ENCODE data around the gene ZSWIM3. TPM values are rescaled to one million over a fixed set of nuclear protein-coding genes. Genes with fewer than 3 reads are reported as not detected.

ZSWIM3 gene
- total RNA-seq, 4 donors from 2014 or later = 1.3 to 3.3 (median 2.1) TPM

DNA sequence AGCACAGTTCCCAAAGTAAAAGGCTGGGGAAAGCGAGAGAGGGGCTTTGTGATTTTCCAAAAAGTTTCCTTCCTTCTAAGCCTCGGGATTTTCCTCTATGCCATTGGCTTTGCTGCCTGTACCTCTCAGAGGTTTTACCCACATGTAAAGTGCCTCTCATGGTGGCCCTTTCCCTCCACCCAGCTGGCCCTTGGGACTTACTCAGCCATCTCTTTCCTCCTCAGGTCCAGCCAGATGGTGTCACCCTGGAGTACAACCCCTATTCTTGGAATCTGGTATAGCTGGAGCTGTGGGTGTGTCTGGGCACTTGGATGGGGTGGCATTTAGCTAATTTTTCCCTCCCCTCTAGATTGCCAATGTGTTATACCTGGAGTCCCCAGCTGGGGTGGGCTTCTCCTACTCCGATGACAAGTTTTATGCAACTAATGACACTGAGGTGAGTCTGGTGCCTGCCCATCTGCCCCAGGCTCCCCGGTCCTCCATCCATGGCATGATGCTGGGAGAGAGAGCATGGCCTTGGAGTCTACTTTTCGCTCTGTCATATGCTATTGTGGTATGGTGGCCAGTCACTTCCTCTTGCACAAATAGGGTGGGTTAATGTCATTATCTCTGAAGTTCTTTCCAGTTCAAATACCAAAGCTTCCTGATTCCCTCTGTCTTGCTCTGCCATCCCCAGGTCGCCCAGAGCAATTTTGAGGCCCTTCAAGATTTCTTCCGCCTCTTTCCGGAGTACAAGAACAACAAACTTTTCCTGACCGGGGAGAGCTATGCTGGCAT, 34.8 kb downstream of the ZSWIM3 start:
- Histone ChIP-seq H3K27ac (peak overlapping the region in 3 of 4 donors; percentile 87 to 97 (median 94)), H3K36me3 (peaks cover 0 to 53% of the 10 kb centered on the region in 2 donors), H3K4me3 (peak overlapping the region; percentile 76 to 96 (median 88)), H3K4me1 (peaks cover 22 to 26% of the 10 kb centered on the region in 2 donors), H3K9me3 (no peaks in the 10 kb centered on the region), H3K27me3 (no peaks in the 10 kb centered on the region)
- intact Hi-C loops (cut with DNase I; ENCODE audit: low total_unique reads) (no loop called here), in situ Hi-C loops (cut with MboI; ENCODE audit: low sequenced_read_pairs in 4 of 4) (no loop called here)
- TF ChIP-seq, protein P1, sequence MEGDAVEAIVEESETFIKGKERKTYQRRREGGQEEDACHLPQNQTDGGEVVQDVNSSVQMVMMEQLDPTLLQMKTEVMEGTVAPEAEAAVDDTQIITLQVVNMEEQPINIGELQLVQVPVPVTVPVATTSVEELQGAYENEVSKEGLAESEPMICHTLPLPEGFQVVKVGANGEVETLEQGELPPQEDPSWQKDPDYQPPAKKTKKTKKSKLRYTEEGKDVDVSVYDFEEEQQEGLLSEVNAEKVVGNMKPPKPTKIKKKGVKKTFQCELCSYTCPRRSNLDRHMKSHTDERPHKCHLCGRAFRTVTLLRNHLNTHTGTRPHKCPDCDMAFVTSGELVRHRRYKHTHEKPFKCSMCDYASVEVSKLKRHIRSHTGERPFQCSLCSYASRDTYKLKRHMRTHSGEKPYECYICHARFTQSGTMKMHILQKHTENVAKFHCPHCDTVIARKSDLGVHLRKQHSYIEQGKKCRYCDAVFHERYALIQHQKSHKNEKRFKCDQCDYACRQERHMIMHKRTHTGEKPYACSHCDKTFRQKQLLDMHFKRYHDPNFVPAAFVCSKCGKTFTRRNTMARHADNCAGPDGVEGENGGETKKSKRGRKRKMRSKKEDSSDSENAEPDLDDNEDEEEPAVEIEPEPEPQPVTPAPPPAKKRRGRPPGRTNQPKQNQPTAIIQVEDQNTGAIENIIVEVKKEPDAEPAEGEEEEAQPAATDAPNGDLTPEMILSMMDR (IDR thresholded peaks at IDR 0.05 in 4 of 5, conservative IDR thresholded peaks at IDR 0.05 in 1 of 5) = no peak
- TF ChIP-seq POLR2A (IDR thresholded peaks at IDR 0.05) = no peak
- DNase-seq (no peak), ATAC-seq (no peak)

DNA sequence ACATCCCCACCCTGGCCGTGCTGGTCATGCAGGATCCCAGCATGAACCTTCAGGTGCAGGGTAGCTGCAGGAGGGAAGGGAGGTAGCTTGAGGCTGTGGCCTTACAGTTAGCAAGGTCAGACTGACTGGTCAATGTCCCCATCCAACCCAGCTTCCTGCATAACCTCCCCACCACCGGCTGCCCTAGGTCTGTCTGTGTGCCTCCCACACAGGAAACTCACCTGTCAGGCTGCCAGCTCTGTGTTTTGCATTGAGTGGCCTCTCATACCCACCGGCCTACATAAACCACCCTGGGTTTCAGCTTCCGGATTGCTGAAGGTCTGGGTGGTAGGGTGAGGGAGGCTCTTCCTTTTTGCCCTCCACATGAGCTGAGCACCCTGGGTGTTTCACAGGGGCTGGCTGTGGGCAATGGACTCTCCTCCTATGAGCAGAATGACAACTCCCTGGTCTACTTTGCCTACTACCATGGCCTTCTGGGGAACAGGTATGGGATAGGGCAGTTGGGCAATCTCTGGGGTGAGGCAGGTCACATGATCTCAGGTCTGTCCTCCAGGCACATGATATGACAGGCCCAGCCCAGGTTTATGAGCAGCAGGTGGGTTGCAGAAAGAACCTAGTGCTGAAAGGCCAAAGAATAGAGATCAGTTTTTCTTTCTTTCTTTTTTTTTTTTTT, 35.5 kb downstream of the ZSWIM3 start:
- intact Hi-C loops (cut with DNase I; ENCODE audit: low total_unique reads) = no loop called here

DNA sequence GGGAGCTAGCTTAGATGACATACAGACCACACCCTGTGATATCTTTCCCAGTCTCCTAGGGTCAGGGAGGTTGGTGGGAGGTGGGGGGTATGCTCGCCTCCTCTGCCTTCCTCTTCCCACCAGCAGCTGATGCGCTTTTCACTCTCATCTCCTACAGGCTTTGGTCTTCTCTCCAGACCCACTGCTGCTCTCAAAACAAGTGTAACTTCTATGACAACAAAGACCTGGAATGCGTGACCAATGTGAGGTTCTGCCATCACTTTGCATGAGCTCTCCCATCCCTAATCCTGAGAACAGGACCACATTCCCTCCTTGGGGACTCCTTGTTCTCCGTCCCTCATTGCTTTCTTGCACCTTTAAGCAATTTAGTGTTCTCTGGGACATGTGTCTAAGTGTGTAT, 36.4 kb downstream of the ZSWIM3 start:
- TF ChIP-seq POLR2A (IDR thresholded peaks at IDR 0.05) = no peak
- TF ChIP-seq, protein P1 (IDR thresholded peaks at IDR 0.05 in 4 of 5, conservative IDR thresholded peaks at IDR 0.05 in 1 of 5) = no peak
- Histone ChIP-seq H3K27ac (no peak overlapping the region), H3K4me3 (no peak overlapping the region), H3K4me1 (peaks cover 21% of the 10 kb centered on the region in 2 donors), H3K36me3 (peaks cover 0 to 66% of the 10 kb centered on the region in 2 donors), H3K9me3 (no peaks in the 10 kb centered on the region), H3K27me3 (no peaks in the 10 kb centered on the region)
- intact Hi-C loops (cut with DNase I; ENCODE audit: low total_unique reads) = no loop called here
- ATAC-seq (no peak), DNase-seq (no peak)
- in situ Hi-C loops (cut with MboI; ENCODE audit: low sequenced_read_pairs in 4 of 4) = no loop called here

More for the DNA sequence above, 35.5 kb downstream of the ZSWIM3 start:
- in situ Hi-C loops (cut with MboI; ENCODE audit: low sequenced_read_pairs in 4 of 4) = no loop called here
- Histone ChIP-seq H3K36me3 (peaks cover 0 to 57% of the 10 kb centered on the region in 2 donors), H3K9me3 (no peaks in the 10 kb centered on the region), H3K27me3 (no peaks in the 10 kb centered on the region), H3K27ac (no peak overlapping the region), H3K4me1 (peaks cover 22 to 26% of the 10 kb centered on the region in 2 donors), H3K4me3 (no peak overlapping the region)
- no peak for ATAC-seq
- TF ChIP-seq, protein P1 (IDR thresholded peaks at IDR 0.05 in 4 of 5, conservative IDR thresholded peaks at IDR 0.05 in 1 of 5) = no peak
- no peak for TF ChIP-seq POLR2A (IDR thresholded peaks at IDR 0.05)
- no peak for DNase-seq

DNA sequence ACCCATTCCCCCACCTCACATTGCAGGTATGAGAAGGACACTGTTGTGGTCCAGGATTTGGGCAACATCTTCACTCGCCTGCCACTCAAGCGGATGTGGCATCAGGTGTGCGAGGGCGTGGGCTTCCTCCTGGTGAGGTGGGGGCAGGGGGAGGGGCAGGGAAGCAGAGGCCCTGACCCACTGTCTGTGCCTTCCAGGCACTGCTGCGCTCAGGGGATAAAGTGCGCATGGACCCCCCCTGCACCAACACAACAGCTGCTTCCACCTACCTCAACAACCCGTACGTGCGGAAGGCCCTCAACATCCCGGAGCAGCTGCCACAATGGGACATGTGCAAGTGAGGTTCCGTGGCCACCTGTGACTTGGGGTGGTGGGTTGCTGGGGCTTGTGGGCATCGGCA, 37.4 kb downstream of the ZSWIM3 start:
- TF ChIP-seq, protein P1 (IDR thresholded peaks at IDR 0.05 in 4 of 5, conservative IDR thresholded peaks at IDR 0.05 in 1 of 5) = no peak
- no peak for TF ChIP-seq POLR2A (IDR thresholded peaks at IDR 0.05)
- Histone ChIP-seq H3K4me1 (peaks cover 12% of the 10 kb centered on the region in 2 donors), H3K4me3 (no peak overlapping the region), H3K9me3 (no peaks in the 10 kb centered on the region), H3K36me3 (peaks cover 0 to 76% of the 10 kb centered on the region in 2 donors), H3K27ac (no peak overlapping the region), H3K27me3 (no peaks in the 10 kb centered on the region)
- DNase-seq (no peak), ATAC-seq (no peak)
- intact Hi-C loops (cut with DNase I; ENCODE audit: low total_unique reads) = no loop called here
- in situ Hi-C loops (cut with MboI; ENCODE audit: low sequenced_read_pairs in 4 of 4) = no loop called here

Measured in gastrocnemius medialis (tissue), 4 donors.